HG02623 (cell line): ENCODE results near the gene MYCL.
"Not testable (repeated sequence)": the region's sequence is repeated elsewhere in the genome, so short reads cannot be mapped to it uniquely, and the experiment has no call there.

Experiments
- ATAC-seq: cut with Tn5 transposase; IDR thresholded peaks from one replicate; pipeline ENCODE4 v1.9.1; 2021; ENCODE audit warnings: moderate library complexity; ENCODE audit not compliant: unreplicated experiment

Gene MYCL

GRCh38 chr1:39919545-39919944, 17.8 kb upstream of the MYCL start:
- no peak for ATAC-seq

GRCh38 chr1:39917825-39918224, 16.1 kb upstream of the MYCL start:
- ATAC-seq = no peak

- ATAC-seq = no peak
Observed at GRCh38 chr1:39915499-39916129, 13.9 kb upstream of the MYCL start.

GRCh38 chr1:39913136-39913535, 11.4 kb upstream of the MYCL start:
- not testable (repeated sequence) for ATAC-seq

- no peak for ATAC-seq
Observed at GRCh38 chr1:39910263-39910662, 8.5 kb upstream of the MYCL start.

GRCh38 chr1:39908534-39908933, 6.8 kb upstream of the MYCL start:
- ATAC-seq = no peak

- no peak for ATAC-seq
Observed at GRCh38 chr1:39907528-39908453, 6.1 kb upstream of the MYCL start.

- no peak for ATAC-seq
Observed at GRCh38 chr1:39905172-39905571, 3.5 kb upstream of the MYCL start.

GRCh38 chr1:39902460-39902807, 717 bp upstream of the MYCL start:
- ATAC-seq = no peak

- no peak for ATAC-seq
Observed at GRCh38 chr1:39901464-39901713, 328 bp downstream of the MYCL start.

GRCh38 chr1:39900662-39901463, 854 bp downstream of the MYCL start:
- peak; percentile 6 for ATAC-seq

GRCh38 chr1:39899611-39900538, 1.8 kb downstream of the MYCL start:
- ATAC-seq = no peak

GRCh38 chr1:39898648-39899603, 2.8 kb downstream of the MYCL start:
- ATAC-seq = no peak

- ATAC-seq = no peak
Observed at GRCh38 chr1:39898191-39898590, 3.5 kb downstream of the MYCL start.

GRCh38 chr1:39896909-39897685, 4.6 kb downstream of the MYCL start:
- no peak for ATAC-seq

GRCh38 chr1:39895731-39896480, 5.8 kb downstream of the MYCL start:
- ATAC-seq = no peak

GRCh38 chr1:39894884-39895495, 6.7 kb downstream of the MYCL start:
- no peak for ATAC-seq
